MM.1S (cell line): ENCODE results near the gene EPRS1.
"Not testable (repeated sequence)": the region's sequence is repeated elsewhere in the genome, so short reads cannot be mapped to it uniquely, and the experiment has no call there.

Source experiments
- DNase-seq: peaks from one replicate; pipeline ENCODE4 v3.0.0-alpha.2; 2015
- H2AFZ ChIP-seq: fragments of 300-600 bp; sonication (generic); 2 replicates; pipeline ENCODE4 v1.6.0; 2016; ENCODE audit warnings: antibody characterized with exemption, low read length
- H3F3A ChIP-seq: fragments of 300-600 bp; sonication (generic); 2 replicates; pipeline ENCODE4 v1.6.1; 2016; ENCODE audit warnings: mild to moderate bottlenecking, antibody characterized with exemption, low read length, moderate library complexity, mixed read lengths; ENCODE audit not compliant: insufficient read depth
- H3K27ac ChIP-seq: fragments of 300-600 bp; sonication (generic); 2 replicates; pipeline ENCODE4 v1.5.1; 2016; ENCODE audit warnings: mild to moderate bottlenecking, low read length
- H3K27me3 ChIP-seq: fragments of 300-600 bp; sonication (generic); replicated peaks from 2 replicates; pipeline ENCODE4 v1.6.0; 2016; ENCODE audit warnings: low read length; ENCODE audit not compliant: insufficient read depth
- H3K36me3 ChIP-seq: fragments of 300-600 bp; sonication (generic); replicated peaks from 2 replicates; pipeline ENCODE4 v1.6.1; 2016; ENCODE audit warnings: mild to moderate bottlenecking, low read length, mixed read lengths; ENCODE audit not compliant: insufficient read depth
- H3K4me1 ChIP-seq: fragments of 300-600 bp; sonication (generic); 2 replicates; pipeline ENCODE4 v1.6.1; 2016; ENCODE audit warnings: low read length, mixed read lengths
- H3K4me2 ChIP-seq: fragments of 300-600 bp; sonication (generic); 2 replicates; pipeline ENCODE4 v1.6.0; 2016; ENCODE audit warnings: low read depth, low read length
- H3K4me3 ChIP-seq: fragments of 300-600 bp; sonication (generic); 2 replicates; pipeline ENCODE4 v1.5.1; 2016; ENCODE audit warnings: low read length, mixed read lengths
- H3K79me2 ChIP-seq: fragments of 300-600 bp; sonication (generic); 2 replicates; pipeline ENCODE4 v1.6.1; 2016; ENCODE audit warnings: mixed run types, low read length, mixed read lengths
- H3K9ac ChIP-seq: fragments of 300-600 bp; sonication (generic); 2 replicates; pipeline ENCODE4 v1.6.1; 2016; ENCODE audit warnings: low read length, mixed read lengths
- H3K9me2 ChIP-seq: fragments of 300-600 bp; sonication (generic); replicated peaks from 2 replicates; pipeline ENCODE4 v1.6.1; 2016; ENCODE audit warnings: mild to moderate bottlenecking, low read length, mixed read lengths; ENCODE audit not compliant: insufficient read depth
- H3K9me3 ChIP-seq: fragments of 300-600 bp; sonication (generic); replicated peaks from 2 replicates; pipeline ENCODE4 v1.6.1; 2016; ENCODE audit warnings: mild to moderate bottlenecking, low read length, mixed read lengths; ENCODE audit not compliant: insufficient read depth
- H4K20me1 ChIP-seq: fragments of 300-600 bp; sonication (generic); 2 replicates; pipeline ENCODE4 v1.6.1; 2016; ENCODE audit warnings: mild to moderate bottlenecking, low read length, moderate library complexity, mixed read lengths; ENCODE audit not compliant: insufficient read depth
- CTCF ChIP-seq: fragments of 300-600 bp; sonication (generic); IDR thresholded peaks from 2 replicates; pipeline ENCODE4 v1.5.1; 2016; ENCODE audit warnings: antibody characterized with exemption, low read length, mixed read lengths
- EZH2 ChIP-seq: fragments of 300-600 bp; sonication (generic); optimal IDR thresholded peaks from 2 replicates; pipeline ENCODE3; 2017; ENCODE audit warnings: low read depth, mild to moderate bottlenecking, antibody characterized with exemption, low read length, mixed read lengths
- EZH2phosphoT487 ChIP-seq: fragments of 300-600 bp; sonication (generic); IDR thresholded peaks from 2 replicates; pipeline ENCODE4 v1.6.1; 2018; ENCODE audit warnings: antibody characterized with exemption, low read length

Gene EPRS1

GRCh38 chr1:220037810-220038209 is 8.5 kb downstream of the EPRS1 start:
- H3K9me3 ChIP-seq, DNase-seq, H3K27me3 ChIP-seq, H3K4me3 ChIP-seq, H3K9me2 ChIP-seq, H3K27ac ChIP-seq, H3F3A ChIP-seq, H3K4me2 ChIP-seq, H3K4me1 ChIP-seq, H2AFZ ChIP-seq, H3K9ac ChIP-seq: not testable (repeated sequence)
- Histone ChIP-seq H4K20me1 (peaks cover 13% of the 10 kb centered on the region; the same call in 1 of the 2 replicates), H3K36me3 (peaks cover 20% of the 10 kb centered on the region), H3K79me2 (peaks cover 100% of the 10 kb centered on the region)
- 0 out of 2 replicates have a peak, but pooled peaks have one; percentile 18 for TF ChIP-seq CTCF

- no peak for TF ChIP-seq CTCF
- TF ChIP-seq EZH2, result no peak
- Histone ChIP-seq H3K4me3 (no peak overlapping the region), H3K27me3 (no peaks in the 10 kb centered on the region), H2AFZ (no peak overlapping the region), H3K9ac (no peak overlapping the region), H3K27ac (no peak overlapping the region), H3K79me2 (peaks cover 79% of the 10 kb centered on the region), H3K4me1 (no peaks in the 10 kb centered on the region), H3K4me2 (no peak overlapping the region), H3K9me2 (no peaks in the 10 kb centered on the region), H3K9me3 (no peaks in the 10 kb centered on the region), H3F3A (no peaks in the 10 kb centered on the region), H4K20me1 (peaks cover 7% of the 10 kb centered on the region; the same call in 1 of the 2 replicates), H3K36me3 (peaks cover 13% of the 10 kb centered on the region)
- DNase-seq, result no peak
Measured at GRCh38 chr1:220032911-220033310, 13.4 kb downstream of the EPRS1 start.

GRCh38 chr1:220031287-220031686 is 15.0 kb downstream of the EPRS1 start:
- Histone ChIP-seq H3F3A (no peaks in the 10 kb centered on the region), H3K9ac (no peak overlapping the region), H3K4me3 (no peak overlapping the region), H2AFZ (no peak overlapping the region), H4K20me1 (peaks cover 3% of the 10 kb centered on the region; the same call in 1 of the 2 replicates), H3K36me3 (peaks cover 14% of the 10 kb centered on the region), H3K27me3 (no peaks in the 10 kb centered on the region), H3K4me2 (no peak overlapping the region), H3K79me2 (peaks cover 63% of the 10 kb centered on the region), H3K9me3 (no peaks in the 10 kb centered on the region), H3K27ac (no peak overlapping the region), H3K9me2 (no peaks in the 10 kb centered on the region), H3K4me1 (no peaks in the 10 kb centered on the region)
- TF ChIP-seq CTCF (no peak), EZH2 (no peak), EZH2phosphoT487 (no peak)
- no peak for DNase-seq
